Osteocyte (in vitro differentiated cells): ENCODE results near the gene LCN12. TPM values are rescaled to one million over a fixed set of nuclear protein-coding genes. Genes with fewer than 3 reads are reported as not detected.

ENCODE experiments used
- DNase-seq: peaks from one replicate; pipeline ENCODE4 v3.0.0; 2021; ENCODE audit warnings: mixed read lengths; ENCODE audit not compliant: unreplicated experiment; ENCODE audit errors: extremely low spot score
- H3K27ac Mint-ChIP-seq: one replicate; pipeline ENCODE4 v1.8.0; 2021; ENCODE audit warnings: mild to moderate bottlenecking, mixed read lengths; ENCODE audit not compliant: unreplicated experiment
- H3K27me3 Mint-ChIP-seq: one replicate; pipeline ENCODE4 v1.8.0; 2021; ENCODE audit warnings: mixed read lengths; ENCODE audit not compliant: unreplicated experiment
- H3K36me3 Mint-ChIP-seq: one replicate; pipeline ENCODE4 v1.8.0; 2021; ENCODE audit warnings: mixed read lengths; ENCODE audit not compliant: unreplicated experiment
- H3K4me1 Mint-ChIP-seq: one replicate; pipeline ENCODE4 v1.8.0; 2021; ENCODE audit warnings: mixed read lengths; ENCODE audit not compliant: unreplicated experiment
- H3K4me3 Mint-ChIP-seq: one replicate; pipeline ENCODE4 v1.8.0; 2021; ENCODE audit warnings: mild to moderate bottlenecking, moderate library complexity, mixed read lengths; ENCODE audit not compliant: unreplicated experiment
- H3K9me3 Mint-ChIP-seq: one replicate; pipeline ENCODE4 v1.8.0; 2021; ENCODE audit warnings: mixed read lengths; ENCODE audit not compliant: unreplicated experiment
- CTCF ChIP-seq: fragments of 200-600 bp; sonication (generic); IDR thresholded peaks from 2 replicates; pipeline ENCODE4 v1.5.0; 2021; ENCODE audit warnings: antibody characterized with exemption, mild to moderate bottlenecking, moderate library complexity
- total RNA-seq: library from RNA; stranded (reverse); gene quantifications from 2 replicates; pipeline ENCODE4 v1.2.1, GENCODE V29; 2021

LCN12 gene
- total RNA-seq, 1 donor from 2014 or later, result 1.4 TPM

DNA sequence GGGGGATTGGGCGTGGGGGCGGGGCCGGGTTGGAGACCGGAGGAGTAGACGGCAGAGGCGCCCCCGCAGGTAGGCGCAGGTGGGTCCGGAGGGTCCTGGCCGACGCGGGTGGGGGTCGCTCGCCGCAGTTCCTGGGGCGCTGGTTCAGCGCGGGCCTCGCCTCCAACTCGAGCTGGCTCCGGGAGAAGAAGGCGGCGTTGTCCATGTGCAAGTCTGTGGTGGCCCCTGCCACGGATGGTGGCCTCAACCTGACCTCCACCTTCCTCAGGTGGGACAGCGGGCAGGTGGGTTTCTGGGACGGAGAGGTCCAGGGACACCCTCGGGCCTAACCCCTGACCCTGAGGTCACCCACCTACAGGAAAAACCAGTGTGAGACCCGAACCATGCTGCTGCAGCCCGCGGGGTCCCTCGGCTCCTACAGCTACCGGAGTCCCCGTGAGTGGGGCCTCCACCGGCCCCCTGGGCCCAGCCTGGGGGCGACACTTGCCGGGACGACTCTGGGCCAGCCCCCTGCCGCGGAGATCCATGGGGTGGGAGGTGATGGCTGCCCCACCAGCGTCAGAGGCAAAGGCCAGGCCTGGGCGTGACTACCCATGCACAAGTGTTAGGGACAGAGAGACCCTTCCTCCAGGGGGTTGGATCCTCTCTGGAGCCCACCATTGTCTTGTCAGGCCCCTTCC is 26.9 kb downstream of the LCN12 start:
- H3K27me3 Mint-ChIP-seq, result no peaks in the 10 kb centered on the region
- H3K4me1 Mint-ChIP-seq, result peaks cover 4% of the 10 kb centered on the region
- H3K4me3 Mint-ChIP-seq, result no peak overlapping the region
- no peak for TF ChIP-seq CTCF
- no peaks in the 10 kb centered on the region for H3K9me3 Mint-ChIP-seq
- H3K36me3 Mint-ChIP-seq, result no peaks in the 10 kb centered on the region
- DNase-seq, result no peak
- no peak overlapping the region for H3K27ac Mint-ChIP-seq

DNA sequence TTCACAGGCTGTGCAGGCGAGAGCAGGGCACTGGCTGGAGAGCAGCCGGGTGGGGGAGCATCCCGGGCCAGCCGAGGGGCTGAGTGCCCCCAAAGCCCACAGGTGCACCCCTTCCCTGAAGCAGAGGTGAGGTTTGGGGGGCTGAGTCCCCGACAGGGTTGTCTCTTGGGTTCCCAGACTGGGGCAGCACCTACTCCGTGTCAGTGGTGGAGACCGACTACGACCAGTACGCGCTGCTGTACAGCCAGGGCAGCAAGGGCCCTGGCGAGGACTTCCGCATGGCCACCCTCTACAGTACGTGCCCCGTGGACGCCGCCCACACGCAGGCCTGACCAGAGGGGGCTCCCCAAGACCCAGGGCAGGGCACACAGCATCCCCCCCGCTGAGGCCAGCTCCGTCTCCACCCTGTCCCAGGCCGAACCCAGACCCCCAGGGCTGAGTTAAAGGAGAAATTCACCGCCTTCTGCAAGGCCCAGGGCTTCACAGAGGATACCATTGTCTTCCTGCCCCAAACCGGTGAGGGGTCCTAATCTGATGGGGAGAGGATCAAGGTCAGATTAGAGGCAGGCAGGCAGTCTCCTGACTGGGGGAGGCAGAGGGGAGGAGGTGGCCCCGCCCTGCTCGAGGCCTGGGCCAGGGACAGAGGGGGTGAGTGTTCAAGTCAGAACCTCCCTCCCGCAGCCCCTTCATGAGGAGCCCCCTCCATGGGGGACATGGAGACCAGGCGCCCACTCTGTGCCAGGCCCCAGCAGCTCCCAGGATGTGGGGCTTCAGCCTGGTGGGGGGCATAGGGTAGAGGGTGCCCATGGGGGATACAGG is 27.9 kb downstream of the LCN12 start:
- TF ChIP-seq CTCF, result no peak
- no peaks in the 10 kb centered on the region for H3K27me3 Mint-ChIP-seq
- H3K4me1 Mint-ChIP-seq, result peaks cover 4% of the 10 kb centered on the region
- H3K9me3 Mint-ChIP-seq, result no peaks in the 10 kb centered on the region
- DNase-seq, result no peak
- no peaks in the 10 kb centered on the region for H3K36me3 Mint-ChIP-seq
- H3K27ac Mint-ChIP-seq, result no peak overlapping the region
- H3K4me3 Mint-ChIP-seq, result peak overlapping the region; percentile 22

DNA sequence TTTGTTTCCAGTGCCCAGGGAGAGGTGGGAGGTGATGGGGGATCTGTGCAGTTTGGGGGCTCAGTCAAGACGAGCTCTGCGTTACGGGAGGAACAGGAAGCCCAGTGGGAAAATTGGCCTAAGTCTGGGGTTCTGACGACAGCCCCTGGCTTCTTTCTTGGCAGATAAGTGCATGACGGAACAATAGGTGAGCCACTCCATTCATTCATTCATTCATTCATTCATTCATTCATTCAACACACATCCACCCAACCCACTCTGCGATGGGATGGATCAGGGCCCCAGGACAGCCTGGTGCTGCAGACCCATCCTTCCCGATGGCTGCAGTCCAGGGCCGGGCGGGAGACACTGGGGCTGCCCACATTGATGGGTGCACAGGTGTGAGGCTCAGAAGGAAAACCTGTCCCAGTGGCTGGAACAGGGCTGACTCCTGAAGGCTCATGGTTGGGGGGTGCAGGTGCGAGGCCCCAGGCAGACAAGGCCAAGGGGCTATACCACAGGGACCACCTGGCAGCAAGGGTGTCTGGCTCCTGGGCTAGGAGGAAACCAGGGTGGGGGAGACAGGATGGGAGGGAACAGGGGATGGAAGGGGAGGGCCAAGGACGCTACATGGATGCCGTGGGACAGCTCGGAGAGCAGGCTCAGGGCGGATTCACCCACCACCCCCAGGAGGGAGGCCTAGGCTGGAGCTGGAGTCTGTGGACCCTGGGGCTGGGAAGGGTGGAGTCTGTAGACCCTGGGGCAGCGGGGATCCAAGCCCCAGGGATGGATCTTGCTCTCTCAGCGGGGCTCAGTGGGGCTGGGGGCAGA is 28.8 kb downstream of the LCN12 start:
- Mint-ChIP-seq H3K27ac (no peak overlapping the region), H3K4me1 (no peaks in the 10 kb centered on the region), H3K9me3 (no peaks in the 10 kb centered on the region), H3K4me3 (no peak overlapping the region), H3K27me3 (no peaks in the 10 kb centered on the region), H3K36me3 (no peaks in the 10 kb centered on the region)
- TF ChIP-seq CTCF, result no peak
- no peak for DNase-seq

- Mint-ChIP-seq H3K27ac (no peak overlapping the region), H3K27me3 (no peaks in the 10 kb centered on the region), H3K9me3 (no peaks in the 10 kb centered on the region), H3K4me1 (no peaks in the 10 kb centered on the region), H3K36me3 (no peaks in the 10 kb centered on the region), H3K4me3 (no peak overlapping the region)
- no peak for DNase-seq
- no peak for TF ChIP-seq CTCF
Observed at GRCh38 chr9:136981588-136982231, 29.6 kb downstream of the LCN12 start.
